Ramos (cell line): ENCODE data around the gene PRAF2.

Experiments used
- in situ Hi-C: fragments of 300-500 bp; cut with MboI; formaldehyde crosslinking; loops from one replicate; pipeline ENCODE4 v1.14.3; 2022; ENCODE audit warnings: low sequenced_read_pairs; ENCODE audit not compliant: unreplicated experiment

The PRAF2 gene

GRCh38 chrX:49073601-49074575 is at the start of gene PRAF2:
Gene PRAF2 (minus strand): TSS chrX:49074002. CDS start chrX:49073987, 15 bp downstream.
- in situ Hi-C loops = no loop called here

- in situ Hi-C loops = no loop called here
Observed at GRCh38 chrX:49122499-49122898, 48.7 kb upstream of the PRAF2 start.

GRCh38 chrX:49120091-49120490 is 46.3 kb upstream of the PRAF2 start:
- in situ Hi-C loops = no loop called here

GRCh38 chrX:49117581-49117980 is 43.8 kb upstream of the PRAF2 start:
- in situ Hi-C loops = no loop called here

GRCh38 chrX:49116716-49117115 is 42.9 kb upstream of the PRAF2 start:
- in situ Hi-C loops = no loop called here

DNA sequence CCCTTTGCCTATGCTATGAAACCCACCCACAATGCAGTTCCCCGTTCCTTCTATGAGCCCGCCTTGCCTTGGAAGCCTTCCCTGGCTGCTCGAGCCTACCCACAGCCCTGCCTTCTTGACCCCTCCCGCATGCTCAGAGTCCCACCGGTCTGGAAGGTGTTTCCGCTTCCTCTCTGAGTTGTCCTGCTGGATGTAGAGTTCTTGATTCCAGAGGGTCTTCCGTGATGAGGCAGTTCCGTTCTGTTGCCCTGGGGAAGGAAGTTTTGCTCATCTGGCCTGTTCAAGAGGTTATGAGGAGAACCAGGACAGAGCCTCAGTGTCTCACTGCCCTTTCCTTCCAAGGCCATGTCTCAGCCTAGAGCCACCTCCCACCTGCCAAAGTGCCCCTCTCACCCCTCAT is 42.3 kb upstream of the PRAF2 start:
- in situ Hi-C loops = no loop called here

DNA sequence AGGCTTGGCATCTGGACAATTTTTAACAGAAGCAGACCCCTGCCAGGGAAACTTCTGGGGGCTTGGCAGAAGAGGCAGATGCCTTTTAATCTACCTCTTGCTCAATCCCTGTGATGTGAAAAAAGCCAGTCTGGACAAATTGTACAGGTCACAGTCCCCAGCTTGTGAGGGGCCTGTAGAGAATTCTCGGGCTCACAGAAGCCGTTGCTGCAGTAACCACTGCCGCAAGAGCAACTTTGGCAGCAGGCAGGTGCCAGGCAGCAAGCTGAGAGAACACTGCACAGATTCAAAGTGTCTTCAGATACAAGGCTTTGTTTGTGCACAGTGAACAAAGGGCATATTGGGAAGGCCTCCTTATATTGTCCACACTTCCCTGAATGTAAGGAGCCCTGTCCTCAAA is 38.0 kb upstream of the PRAF2 start:
- in situ Hi-C loops = no loop called here

GRCh38 chrX:49110417-49110816 is 36.6 kb upstream of the PRAF2 start:
- in situ Hi-C loops = no loop called here

DNA sequence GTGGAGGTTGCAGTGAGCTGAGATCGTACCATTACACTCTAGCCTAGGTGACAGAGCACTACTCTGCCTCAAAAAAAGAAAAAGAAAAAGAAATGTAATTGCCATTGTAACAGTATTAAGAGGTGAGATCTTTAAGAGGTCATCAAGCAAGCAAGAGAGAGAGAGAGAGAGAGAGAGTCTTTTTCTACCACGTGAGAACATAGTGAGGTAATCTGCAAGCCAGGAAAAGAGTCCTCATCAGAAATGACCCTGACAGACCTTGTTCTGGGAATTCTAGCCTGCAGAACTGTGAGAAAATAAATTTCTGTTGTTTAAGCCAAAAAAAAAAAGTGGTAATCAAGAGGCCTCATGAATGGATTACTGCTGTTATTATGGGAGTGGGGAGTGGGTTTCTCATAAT is 34.8 kb upstream of the PRAF2 start:
- in situ Hi-C loops = no loop called here

- in situ Hi-C loops = no loop called here
Observed at GRCh38 chrX:49106930-49107329, 33.1 kb upstream of the PRAF2 start.

- in situ Hi-C loops = no loop called here
Observed at GRCh38 chrX:49106296-49106695, 32.5 kb upstream of the PRAF2 start.

DNA sequence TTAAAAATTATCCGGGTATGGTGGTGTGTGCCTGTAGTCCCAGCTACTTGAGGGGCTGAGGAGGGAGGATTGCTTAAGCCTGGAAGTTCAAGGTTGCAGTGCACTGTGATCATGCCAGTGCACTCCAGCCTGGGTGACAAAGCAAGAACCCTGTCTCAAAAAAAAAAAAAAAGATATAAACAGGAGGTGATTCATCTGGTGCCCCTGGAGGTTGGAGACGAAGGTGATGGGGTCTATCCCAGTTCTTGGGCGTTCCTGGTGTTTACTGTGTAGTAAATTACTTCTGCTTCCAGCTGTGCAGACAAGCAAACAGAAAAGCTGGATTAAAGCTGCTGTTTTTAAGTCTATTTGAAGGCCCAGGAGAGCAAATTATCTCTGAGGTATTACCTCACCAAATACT is 29.8 kb upstream of the PRAF2 start:
- in situ Hi-C loops = no loop called here

DNA sequence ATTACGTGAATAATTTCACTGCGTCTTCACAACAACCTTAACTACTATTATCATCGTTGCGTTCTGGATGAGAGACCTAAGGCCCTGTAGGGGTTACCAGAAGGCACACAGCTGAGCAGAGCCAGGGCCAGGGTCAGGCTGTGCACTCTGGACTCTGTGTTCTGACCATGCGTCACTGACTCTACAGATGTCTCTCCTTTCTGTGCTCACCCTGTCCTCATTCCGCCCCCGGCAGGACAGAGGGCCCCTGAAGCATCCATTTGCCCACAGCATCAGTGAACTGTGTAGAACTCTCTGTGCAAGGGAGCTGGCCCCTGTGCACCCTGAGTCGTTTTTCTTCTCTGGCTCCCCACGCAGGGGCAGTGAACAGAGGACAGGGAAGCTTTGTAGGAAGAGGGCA is 28.4 kb upstream of the PRAF2 start:
- in situ Hi-C loops = no loop called here

DNA sequence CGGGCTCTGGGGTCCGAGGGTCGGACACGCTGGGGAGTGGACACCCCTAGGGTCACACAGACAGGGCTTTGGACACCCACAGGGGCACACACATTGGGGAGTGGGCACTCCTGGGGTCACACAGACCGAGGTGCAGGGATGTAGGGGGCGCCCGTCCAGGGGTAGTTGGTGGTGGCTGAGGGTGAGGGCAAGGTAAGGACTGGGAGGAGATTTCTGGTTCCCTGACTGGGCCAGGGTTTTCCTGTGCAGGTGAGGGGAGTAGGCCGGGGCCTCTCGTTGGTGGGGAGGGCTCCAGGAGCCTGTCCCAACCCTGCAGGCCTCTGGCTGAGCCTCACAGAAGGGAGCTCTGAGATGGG is 27.8 kb upstream of the PRAF2 start:
- in situ Hi-C loops = no loop called here

- in situ Hi-C loops = no loop called here
Observed at GRCh38 chrX:49100704-49101628, 27.2 kb upstream of the PRAF2 start.

- in situ Hi-C loops = no loop called here
Observed at GRCh38 chrX:49096419-49096818, 22.6 kb upstream of the PRAF2 start.

DNA sequence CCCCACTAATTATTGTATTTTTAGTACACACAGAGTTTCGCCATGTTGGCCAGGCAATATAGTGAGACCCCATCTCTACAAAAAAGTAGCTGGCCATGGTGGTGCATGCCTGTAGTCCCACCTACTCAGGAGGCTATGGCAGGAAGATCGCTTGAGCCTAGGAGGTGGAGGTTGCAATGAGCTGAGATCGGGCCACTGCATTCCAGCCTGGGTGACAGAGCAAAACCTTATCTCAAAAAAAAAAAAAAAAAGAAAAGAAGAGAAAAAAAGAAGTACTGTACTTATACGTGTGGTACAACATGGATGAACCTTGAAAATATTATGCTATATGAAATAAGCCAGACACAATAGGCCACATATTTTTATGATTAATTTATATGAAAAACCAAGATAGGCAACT is 15.8 kb upstream of the PRAF2 start:
- in situ Hi-C loops = no loop called here

DNA sequence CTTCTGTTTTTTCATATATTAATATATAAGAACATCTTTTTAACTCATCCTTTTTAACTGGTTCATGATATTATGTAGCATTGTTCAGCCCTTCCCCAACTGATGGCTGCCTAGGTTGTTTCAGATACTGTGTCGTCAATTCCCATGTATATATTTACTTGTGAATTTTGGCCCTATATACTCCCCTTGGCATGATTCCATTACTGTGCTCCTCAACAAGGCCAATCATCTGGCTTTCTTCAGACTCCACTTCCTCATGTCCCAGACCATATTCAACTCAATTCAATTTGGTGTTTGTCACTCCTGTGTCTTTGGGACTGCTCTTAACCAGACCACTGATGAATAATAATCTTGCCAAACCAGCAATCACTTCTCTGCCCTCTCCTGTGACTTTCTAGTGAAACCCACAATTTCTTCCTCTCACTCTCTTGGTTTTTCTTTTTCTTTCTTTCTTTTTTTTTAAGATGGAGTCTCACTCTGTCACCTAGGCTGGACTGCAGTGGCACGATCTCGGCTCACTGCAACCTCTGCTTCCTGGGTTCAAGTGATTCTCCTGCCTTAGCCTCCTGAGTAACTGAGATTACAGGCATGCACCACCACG is 8.6 kb upstream of the PRAF2 start:
- in situ Hi-C loops = no loop called here

DNA sequence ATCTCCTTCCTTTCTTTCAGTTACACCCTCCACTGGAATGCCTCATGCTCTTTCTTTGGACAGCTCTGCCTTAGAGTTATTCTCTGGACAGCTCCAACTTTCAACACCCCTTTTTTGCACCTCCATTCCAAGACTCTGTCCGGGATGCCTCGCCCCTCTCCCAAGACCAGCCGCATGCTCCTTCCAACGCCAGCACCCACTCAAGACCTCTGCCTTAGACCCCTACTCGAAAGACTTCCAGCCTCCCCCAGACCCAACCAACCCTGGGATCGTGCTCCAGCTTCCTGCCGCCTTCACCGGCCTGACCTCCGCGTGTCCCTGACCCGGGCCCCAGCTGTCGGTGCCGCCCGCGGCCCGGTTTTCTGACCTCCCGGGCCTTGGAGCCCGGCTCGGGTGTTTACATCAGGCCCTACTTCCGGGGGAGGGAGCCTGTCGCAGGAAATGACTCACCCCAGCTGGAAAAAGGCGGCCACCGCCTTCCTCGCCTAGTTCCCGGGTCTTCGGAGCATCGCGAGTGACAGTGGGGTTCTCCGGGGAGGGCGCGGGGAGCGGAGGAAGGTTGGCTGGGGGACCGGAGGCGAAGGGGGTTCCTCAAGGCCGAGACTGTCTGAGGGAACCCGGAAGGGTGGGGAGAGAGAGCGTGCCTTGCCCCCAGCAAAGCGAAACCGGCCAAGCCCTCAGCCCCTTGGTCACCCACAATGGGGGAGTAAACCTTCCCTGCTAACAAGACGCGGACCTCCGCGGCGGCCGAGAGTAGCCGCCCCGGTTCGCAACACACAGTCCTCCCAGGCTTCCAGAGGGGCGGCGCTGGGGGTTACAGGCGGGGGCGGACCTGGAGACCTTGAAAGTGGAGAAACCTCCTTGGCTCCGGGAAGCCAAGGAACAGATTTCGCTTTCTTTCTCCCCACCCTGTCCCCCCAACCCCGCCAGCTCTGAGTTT is 6.0 kb upstream of the PRAF2 start, which contains the start of gene WDR45:
WDR45 (minus strand) TSS at position 399 of the 940 bp plus-strand sequence. CDS start 1,792 bp downstream, outside the sequence.
- in situ Hi-C loops = no loop called here
